MV-4-11 (cell line): ENCODE measurements around the gene EGFR.

Experiments used
- DNase-seq: peaks from one replicate; lab custom pipeline; 2025; lab: John Stamatoyannopoulos, UW

Gene EGFR

GRCh38 chr7:55101359-55101758, 82.5 kb downstream of the EGFR start:
- no peak for DNase-seq

GRCh38 chr7:55104123-55104522, 85.3 kb downstream of the EGFR start:
- no peak for DNase-seq

- DNase-seq = no peak
These were observed 86.1 kb downstream of the EGFR start for GRCh38 chr7:55104712-55105433.

GRCh38 chr7:55105952-55106351, 87.1 kb downstream of the EGFR start:
- DNase-seq = no peak

GRCh38 chr7:55107946-55108345, 89.1 kb downstream of the EGFR start:
- DNase-seq = no peak

GRCh38 chr7:55108401-55108800, 89.6 kb downstream of the EGFR start:
- DNase-seq = peak; percentile 73

GRCh38 chr7:55108818-55109217, 90.0 kb downstream of the EGFR start:
- no peak for DNase-seq

GRCh38 chr7:55109404-55110167, 90.8 kb downstream of the EGFR start:
- DNase-seq = no peak

- no peak for DNase-seq
These were observed 91.6 kb downstream of the EGFR start for GRCh38 chr7:55110282-55110992.

GRCh38 chr7:55110993-55111361, 92.2 kb downstream of the EGFR start:
- no peak for DNase-seq

- no peak for DNase-seq
These were observed 93.2 kb downstream of the EGFR start for GRCh38 chr7:55112056-55112455.

GRCh38 chr7:55113760-55114540, 95.1 kb downstream of the EGFR start:
- no peak for DNase-seq

- no peak for DNase-seq
These were observed 98.5 kb downstream of the EGFR start for GRCh38 chr7:55117286-55117685.

GRCh38 chr7:55118426-55118825, 99.6 kb downstream of the EGFR start:
- DNase-seq = no peak

- DNase-seq = no peak
These were observed 100.8 kb downstream of the EGFR start for GRCh38 chr7:55119571-55119970.

- DNase-seq = no peak
These were observed 101.3 kb downstream of the EGFR start for GRCh38 chr7:55120074-55120473.

- no peak for DNase-seq
These were observed 101.8 kb downstream of the EGFR start for GRCh38 chr7:55120501-55121198.

- DNase-seq = no peak
These were observed 102.4 kb downstream of the EGFR start for GRCh38 chr7:55121249-55121648.

- DNase-seq = no peak
These were observed 103.4 kb downstream of the EGFR start for GRCh38 chr7:55122263-55122662.

- no peak for DNase-seq
These were observed 106.4 kb downstream of the EGFR start for GRCh38 chr7:55124989-55125875.

- DNase-seq = no peak
These were observed 108.3 kb downstream of the EGFR start for GRCh38 chr7:55127135-55127551.
